LNCaP clone FGC (cell line): Measurements from ENCODE around the gene PARVG.

Experiments
- DNase-seq: peaks from one replicate; pipeline ENCODE4 v3.0.0-alpha.2; 2011; ENCODE audit warnings: low read depth
- H3K4me3 ChIP-seq: 2 replicates; pipeline ENCODE4 v1.5.1; 2011; ENCODE audit warnings: mild to moderate bottlenecking, low read depth, low read length, control low read depth
- CTCF ChIP-seq: IDR thresholded peaks from 2 replicates; pipeline ENCODE4 v1.5.1; 2012; ENCODE audit warnings: mild to moderate bottlenecking; ENCODE audit not compliant: control insufficient read depth, insufficient read depth; ENCODE audit errors: extremely low read depth

PARVG gene

GRCh38 chr22:44210722-44211121, 30.0 kb downstream of the PARVG start:
- no peak for TF ChIP-seq CTCF
- H3K4me3 ChIP-seq = no peak overlapping the region
- DNase-seq = no peak

- no peak overlapping the region for H3K4me3 ChIP-seq
- TF ChIP-seq CTCF = no peak
- DNase-seq = no peak
These were observed 30.7 kb downstream of the PARVG start for GRCh38 chr22:44211256-44211945.

- no peak overlapping the region for H3K4me3 ChIP-seq
- no peak for DNase-seq
- no peak for TF ChIP-seq CTCF
These were observed 31.5 kb downstream of the PARVG start for GRCh38 chr22:44211946-44212930.

- TF ChIP-seq CTCF = no peak
- DNase-seq = no peak
- H3K4me3 ChIP-seq = no peak overlapping the region
These were observed 32.2 kb downstream of the PARVG start for GRCh38 chr22:44212936-44213335.

GRCh38 chr22:44213489-44214043, 32.8 kb downstream of the PARVG start:
- no peak for DNase-seq
- H3K4me3 ChIP-seq = no peak overlapping the region
- no peak for TF ChIP-seq CTCF

- TF ChIP-seq CTCF = no peak
- no peak for DNase-seq
- no peak overlapping the region for H3K4me3 ChIP-seq
These were observed 33.5 kb downstream of the PARVG start for GRCh38 chr22:44214187-44214586.
